Naive B cell (primary cell): ENCODE data around the gene ZNF281. TPM values are rescaled to one million over a fixed set of nuclear protein-coding genes. Genes with fewer than 3 reads are reported as not detected.
"Not testable (repeated sequence)": the region's sequence is repeated elsewhere in the genome, so short reads cannot be mapped to it uniquely, and the experiment has no call there.

Experiments
- ATAC-seq, 2 donors: fragments of 150-1000 bp; cut with Tn5 transposase; 2 replicates each; pipeline ENCODE4 v1.10.0; 2021; ENCODE audit warnings: low read depth in 2 of 2, mild to moderate bottlenecking in 2 of 2, moderate library complexity in 2 of 2
- DNase-seq: peaks from one replicate; pipeline ENCODE4 v3.0.0; 2022
- H3K27ac Mint-ChIP-seq, 6 donors: one replicate each; pipeline ENCODE4 v1.8.0; 2020 to 2022; ENCODE audit warnings: mild to moderate bottlenecking in 6 of 6, mixed read lengths in 6 of 6, moderate library complexity in 5 of 6, inconsistent platforms in 2 of 6
- H3K27me3 Mint-ChIP-seq, 3 donors: one replicate each; pipeline ENCODE4 v1.8.0; 2021 to 2022; ENCODE audit warnings: mixed read lengths in 3 of 3, mild to moderate bottlenecking in 1 of 3
- H3K36me3 Mint-ChIP-seq, 2 donors: one replicate each; pipeline ENCODE4 v1.8.0; 2020 to 2022; ENCODE audit warnings: mixed read lengths in 2 of 2, inconsistent platforms in 1 of 2, mild to moderate bottlenecking in 1 of 2
- H3K4me1 Mint-ChIP-seq, 3 donors: one replicate each; pipeline ENCODE4 v1.8.0; 2020 to 2022; ENCODE audit warnings: mixed read lengths in 3 of 3, inconsistent platforms in 1 of 3, mild to moderate bottlenecking in 1 of 3, moderate library complexity in 1 of 3
- H3K4me3 Mint-ChIP-seq, 8 donors: one replicate each; pipeline ENCODE4 v1.8.0; 2020 to 2022; ENCODE audit warnings: mild to moderate bottlenecking in 8 of 8, mixed read lengths in 8 of 8, moderate library complexity in 8 of 8, inconsistent platforms in 2 of 8
- H3K9me3 Mint-ChIP-seq, 7 donors: one replicate each; pipeline ENCODE4 v1.8.0; 2020 to 2022; ENCODE audit warnings: mixed read lengths in 7 of 7, mild to moderate bottlenecking in 5 of 7, inconsistent platforms in 2 of 7, moderate library complexity in 1 of 7
- polyA plus RNA-seq, 6 donors: library from polyadenylated mRNA; unstranded; fragments of 300-500 nt; fragmentation: Illumina TruSeq; gene quantifications; one replicate each; pipeline ENCODE4 v1.2.3, GENCODE V29; 2021; ENCODE audit warnings: low read depth in 6 of 6

ZNF281 gene
- polyA plus RNA-seq, 6 donors from 2014 or later, result 36.0 to 45.9 (median 39.9) TPM

DNA sequence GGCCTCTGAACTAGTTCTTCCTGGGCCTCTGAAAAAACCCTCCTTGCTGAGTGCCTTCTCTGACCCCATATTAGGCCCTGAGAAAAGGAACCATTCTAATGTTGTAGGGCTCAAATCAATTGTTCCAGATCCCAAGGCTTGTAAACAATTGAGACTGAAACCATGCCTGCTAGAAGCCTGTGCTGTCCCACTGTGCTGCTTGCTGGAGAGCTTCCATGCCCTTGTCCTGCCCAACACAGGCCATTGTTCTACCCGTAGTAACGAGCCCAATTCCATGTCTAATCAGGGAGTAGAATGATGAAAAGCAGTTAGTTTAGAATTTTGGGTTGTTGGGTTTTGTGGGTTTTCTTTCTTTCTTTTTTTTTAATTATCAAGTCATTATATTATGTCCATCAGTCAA lies 47.4 kb downstream of the ZNF281 start:
- Mint-ChIP-seq H3K27me3 (no peaks in the 10 kb centered on the region), H3K27ac (no peak overlapping the region), H3K9me3 (no peaks in the 10 kb centered on the region), H3K4me3 (no peak overlapping the region), H3K36me3 (peaks cover 0 to 13% of the 10 kb centered on the region in 2 donors), H3K4me1 (peaks cover 11 to 17% (median 14%) of the 10 kb centered on the region in 3 donors)
- DNase-seq (no peak), ATAC-seq (no peak)

DNA sequence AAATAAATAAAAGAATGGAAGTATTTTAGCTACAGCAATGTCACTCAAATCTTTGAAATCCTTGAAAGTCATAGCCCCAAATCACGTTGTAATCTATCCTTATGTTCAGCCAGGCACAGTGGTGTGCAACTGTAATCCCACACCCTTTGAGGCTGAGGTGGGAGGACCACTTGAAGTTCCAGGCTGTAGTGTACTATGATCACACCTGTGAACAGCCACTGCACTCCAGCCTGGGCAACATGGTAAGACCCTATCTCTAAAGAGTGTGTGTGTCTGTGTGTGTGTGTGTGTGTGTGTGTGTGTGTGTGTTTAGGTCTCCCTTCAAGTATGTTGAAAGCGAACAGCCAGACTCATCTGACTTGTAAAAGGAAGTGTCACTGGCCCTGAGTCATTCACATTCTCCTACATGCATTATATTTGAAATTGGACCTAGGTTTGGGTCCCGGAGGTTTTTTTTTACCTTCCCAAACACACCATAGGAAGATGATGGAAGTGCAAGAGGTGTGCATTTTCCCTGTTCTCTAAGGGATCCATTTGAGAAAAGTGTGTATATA lies 50.1 kb downstream of the ZNF281 start:
- H3K27ac Mint-ChIP-seq, result no peak overlapping the region
- H3K4me1 Mint-ChIP-seq, result peaks cover 11 to 28% (median 12%) of the 10 kb centered on the region in 3 donors
- no peak for ATAC-seq
- no peak for DNase-seq
- no peaks in the 10 kb centered on the region for H3K27me3 Mint-ChIP-seq
- no peaks in the 10 kb centered on the region for H3K9me3 Mint-ChIP-seq
- H3K36me3 Mint-ChIP-seq, result no peaks in the 10 kb centered on the region
- no peak overlapping the region for H3K4me3 Mint-ChIP-seq

DNA sequence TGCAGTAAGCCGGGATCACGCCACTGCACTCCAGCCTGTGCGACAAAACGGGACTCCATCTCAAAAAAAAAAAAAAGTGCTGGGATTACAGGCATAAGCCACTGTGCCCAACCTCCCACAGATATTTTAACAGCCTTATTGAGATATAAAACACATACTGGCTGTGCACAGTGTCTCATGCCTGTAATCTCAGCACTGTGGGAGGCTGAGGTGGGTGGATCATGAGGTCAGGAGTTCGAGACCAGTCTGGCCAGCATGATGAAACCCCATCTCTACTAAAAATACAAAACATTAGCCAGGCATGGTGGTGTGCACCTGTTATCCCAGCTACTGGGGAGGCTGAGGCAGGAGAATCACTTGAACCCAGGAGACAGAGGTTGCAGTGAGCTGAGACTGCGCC lies 51.9 kb downstream of the ZNF281 start:
- not testable (repeated sequence) for ATAC-seq, H3K27ac Mint-ChIP-seq, H3K27me3 Mint-ChIP-seq, H3K36me3 Mint-ChIP-seq, DNase-seq, H3K4me3 Mint-ChIP-seq, H3K9me3 Mint-ChIP-seq
- peaks cover 4 to 19% (median 8%) of the 10 kb centered on the region in 3 donors for H3K4me1 Mint-ChIP-seq

DNA sequence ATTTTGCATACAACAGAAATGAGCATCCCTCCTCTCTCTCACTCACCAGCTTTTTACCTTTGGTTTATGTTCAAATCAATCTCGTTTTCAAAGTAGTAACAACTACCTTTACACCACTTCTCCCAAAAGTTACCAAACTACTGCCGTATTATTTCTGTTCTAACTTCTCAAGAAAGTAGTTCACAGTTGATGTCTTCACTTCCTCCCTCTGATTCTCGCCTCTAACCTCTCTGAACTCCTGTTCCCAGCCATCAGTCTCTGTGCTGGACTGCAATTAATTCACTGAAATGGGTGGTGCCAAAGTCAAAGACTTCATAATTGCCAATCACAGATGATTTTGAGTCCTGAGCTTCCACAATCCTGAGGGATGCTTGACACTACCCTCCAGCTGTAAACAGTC lies 54.0 kb downstream of the ZNF281 start:
- Mint-ChIP-seq H3K27ac (peak overlapping the region in 1 of 6 donors; percentile 6), H3K4me3 (peak overlapping the region in 1 of 8 donors; percentile 47), H3K27me3 (no peaks in the 10 kb centered on the region), H3K4me1 (peaks cover 15 to 32% (median 20%) of the 10 kb centered on the region in 3 donors), H3K36me3 (no peaks in the 10 kb centered on the region), H3K9me3 (no peaks in the 10 kb centered on the region)
- no peak for ATAC-seq
- no peak for DNase-seq

Other genes starting within 250 kb of the ZNF281 start
- not detected for gene KIF14, start 210.7 kb upstream of the ZNF281 start, polyA plus RNA-seq